GM19324 (cell line): ENCODE results near the gene SBNO2.
"Not testable (repeated sequence)": the region's sequence is repeated elsewhere in the genome, so short reads cannot be mapped to it uniquely, and the experiment has no call there.

Experiments
- ATAC-seq: cut with Tn5 transposase; IDR thresholded peaks from one replicate; pipeline ENCODE4 v1.9.1; 2021; ENCODE audit warnings: mild to moderate bottlenecking, moderate library complexity; ENCODE audit not compliant: unreplicated experiment, low FRiP score

The SBNO2 gene

GRCh38 chr19:1141944-1142343 is 32.1 kb downstream of the SBNO2 start:
- ATAC-seq = no peak

DNA sequence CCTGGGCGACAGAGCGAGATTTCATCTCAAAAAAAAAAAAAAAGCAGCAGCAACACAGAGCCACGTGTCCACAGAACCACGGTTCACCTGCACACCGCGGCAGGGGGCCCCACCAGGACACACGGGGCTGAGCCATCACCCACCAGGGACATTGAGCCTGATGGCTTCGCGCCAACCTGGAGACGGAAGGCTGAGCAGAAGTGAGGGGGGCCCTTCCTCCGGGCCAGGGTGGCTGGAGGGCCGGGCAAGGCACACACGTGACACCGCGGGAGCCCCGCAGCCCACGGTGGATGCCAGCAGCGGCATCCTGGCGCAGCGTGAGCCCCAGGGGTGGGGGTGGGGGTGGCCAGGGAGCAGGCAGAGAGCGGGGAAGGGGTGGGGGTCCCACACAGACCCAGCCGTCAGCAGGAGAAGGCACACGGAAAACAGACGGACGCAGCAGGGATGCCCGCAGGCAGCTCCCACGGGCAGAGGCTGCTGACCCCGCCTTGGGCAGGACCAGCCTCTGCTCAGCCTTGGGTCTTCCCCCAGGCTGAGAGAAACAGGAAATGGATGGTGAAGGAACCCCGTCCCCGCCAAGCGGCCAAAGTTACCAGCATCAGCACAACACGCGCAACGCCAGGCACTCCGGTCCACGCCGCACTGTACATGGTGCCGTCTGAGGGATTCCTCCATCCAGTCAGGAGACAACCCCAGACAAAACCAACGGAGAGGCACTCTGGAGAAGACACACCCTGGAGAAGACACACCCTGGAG is 33.6 kb downstream of the SBNO2 start:
- ATAC-seq = no peak

DNA sequence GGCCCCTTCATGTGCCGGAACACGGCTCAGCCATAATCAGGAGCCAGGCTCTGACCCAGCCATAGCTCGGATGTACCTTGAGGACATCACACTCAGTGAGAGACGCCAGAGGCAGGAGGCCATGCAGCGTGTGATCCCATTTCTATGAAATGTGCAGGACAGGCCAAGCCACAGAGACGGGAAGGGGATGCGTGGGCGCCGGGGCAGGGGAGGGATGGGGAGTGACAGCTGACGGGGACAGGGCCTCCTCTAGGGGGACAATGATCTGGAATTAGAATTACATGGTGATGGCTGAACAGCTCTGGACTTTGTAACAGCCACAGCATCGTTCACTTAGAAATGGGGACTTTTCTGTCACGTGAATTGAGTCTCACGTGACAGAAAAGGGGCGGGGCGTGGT is 34.9 kb downstream of the SBNO2 start:
- no peak for ATAC-seq

- no peak for ATAC-seq
Observed at GRCh38 chr19:1138121-1138520, 35.9 kb downstream of the SBNO2 start.

DNA sequence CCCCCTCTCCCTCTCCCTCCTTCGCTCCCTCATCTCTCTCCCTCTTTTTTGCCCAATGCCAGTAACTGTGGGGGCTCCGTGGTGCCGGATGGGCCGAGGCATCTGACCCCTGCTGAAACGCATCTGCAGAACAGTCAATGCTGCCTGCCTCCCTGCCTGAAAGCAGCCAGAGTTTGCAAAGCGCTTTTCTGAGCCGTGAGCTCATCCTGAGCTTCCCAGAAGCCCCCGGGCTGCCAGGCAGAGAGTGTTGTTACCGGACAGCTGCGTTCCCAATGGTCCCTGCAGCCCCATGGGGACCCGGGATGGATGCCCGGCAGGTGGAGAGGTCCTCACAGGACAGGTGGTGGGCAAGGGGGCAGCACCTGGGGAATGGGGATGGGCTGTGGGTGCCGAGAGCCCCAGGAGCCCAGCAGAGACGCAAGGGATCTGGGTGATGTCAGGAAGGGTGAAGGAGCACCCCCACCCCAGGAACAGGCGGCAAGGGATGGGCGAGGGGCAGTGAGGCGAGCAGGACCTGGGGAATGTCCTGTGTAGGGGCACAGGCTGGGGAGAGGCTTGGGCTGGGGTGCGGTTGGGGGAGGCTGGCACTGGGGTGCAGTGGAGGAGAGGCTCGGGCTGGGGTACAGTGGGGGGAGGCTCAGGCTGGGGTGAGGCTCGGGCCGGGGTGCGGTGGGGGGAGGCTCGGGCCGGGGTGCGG is 37.3 kb downstream of the SBNO2 start:
- ATAC-seq = no peak

DNA sequence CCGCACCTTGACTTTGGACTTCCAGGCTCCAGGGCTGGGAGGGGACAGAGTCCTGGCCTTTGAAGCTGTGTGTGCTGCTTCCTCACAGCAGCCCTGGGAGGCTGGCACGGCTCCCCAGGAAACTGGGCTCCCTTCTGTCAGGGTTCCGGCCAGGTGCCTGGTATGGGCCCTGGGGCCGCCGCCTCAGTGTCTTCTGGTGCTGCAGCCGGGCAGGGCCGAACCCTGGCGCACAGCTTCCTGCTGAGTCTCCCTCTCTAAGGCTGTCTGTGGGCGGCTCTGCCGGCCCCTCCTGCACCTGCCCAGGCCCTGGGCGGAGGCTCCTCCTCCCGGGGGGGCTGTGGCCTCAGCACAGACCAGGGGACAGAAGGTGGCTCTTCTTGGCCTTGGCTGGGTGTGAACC is 37.9 kb downstream of the SBNO2 start:
- no peak for ATAC-seq

- no peak for ATAC-seq
Observed at GRCh38 chr19:1135454-1135853, 38.6 kb downstream of the SBNO2 start.

GRCh38 chr19:1134431-1134830 is 39.6 kb downstream of the SBNO2 start:
- no peak for ATAC-seq

DNA sequence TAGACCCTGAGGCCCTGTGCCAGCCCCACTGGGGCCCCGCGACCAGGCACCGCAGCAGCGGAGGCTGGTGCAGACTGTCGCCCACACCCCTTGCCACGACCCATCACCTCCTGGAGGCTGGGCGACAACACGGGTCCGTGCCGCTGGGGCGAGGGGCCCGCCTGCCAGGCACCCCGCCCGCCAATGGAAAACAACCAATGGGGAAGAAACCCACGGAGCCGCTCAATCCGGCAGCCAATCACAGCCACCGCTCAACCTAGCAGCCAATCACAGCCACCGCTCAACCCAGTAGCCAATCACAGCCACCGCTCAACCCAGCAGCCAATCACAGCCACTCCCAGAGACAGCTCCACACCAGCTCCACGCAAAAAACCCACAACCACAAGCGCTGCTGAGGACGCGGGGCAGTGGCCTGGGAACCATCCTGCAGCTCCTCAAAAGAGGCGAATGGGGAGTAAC is 40.6 kb downstream of the SBNO2 start:
- peak; percentile 44 for ATAC-seq

GRCh38 chr19:1132552-1133383 is 41.3 kb downstream of the SBNO2 start:
- peak; percentile 7 for ATAC-seq

- peak; percentile 51 for ATAC-seq
Observed at GRCh38 chr19:1131718-1132551, 42.1 kb downstream of the SBNO2 start.

DNA sequence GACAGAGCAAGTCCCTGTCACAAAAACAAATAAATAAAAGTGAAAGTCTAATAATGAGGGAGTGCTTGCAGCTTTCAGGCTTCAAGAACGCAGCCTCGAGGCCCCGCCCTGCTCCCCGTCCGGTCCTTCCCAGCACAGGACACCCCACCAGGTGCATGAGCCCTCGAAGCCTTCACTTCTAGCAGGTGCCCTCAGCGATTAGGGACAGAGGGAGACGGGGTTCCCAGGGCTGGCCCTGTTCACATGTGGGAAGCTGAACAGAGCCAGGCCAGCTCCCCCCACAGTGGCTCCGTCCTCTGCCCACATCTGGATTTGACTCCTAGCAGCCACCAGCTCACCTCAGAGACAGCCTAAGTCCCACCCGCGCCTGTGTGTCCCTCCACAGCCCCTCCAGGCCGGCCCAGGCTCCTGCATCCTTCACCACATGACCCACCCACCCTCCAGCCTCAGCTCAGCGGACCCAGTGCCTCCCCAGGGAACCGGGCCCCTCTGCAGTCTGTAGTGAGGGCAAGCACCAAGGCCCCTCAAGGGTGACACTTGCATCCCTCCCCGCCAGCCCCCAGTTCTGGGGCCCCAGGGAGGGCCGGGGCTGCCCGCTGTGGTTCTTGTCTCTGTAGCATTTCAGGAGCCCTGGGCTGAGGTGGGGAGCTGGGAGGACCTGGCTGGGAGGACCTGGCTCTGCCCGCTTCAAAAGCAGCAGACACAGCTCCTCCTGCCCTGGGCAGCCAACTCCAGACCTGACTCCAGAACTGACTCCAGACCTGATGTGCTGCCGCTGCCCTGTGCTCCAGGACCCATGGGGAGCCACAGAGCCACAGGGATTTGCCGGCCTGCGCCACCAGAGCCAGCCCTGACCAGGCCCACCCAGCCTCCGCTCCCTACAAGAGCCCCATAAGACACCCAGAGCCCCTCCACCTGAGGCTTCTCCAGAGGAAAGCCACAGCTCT is 43.0 kb downstream of the SBNO2 start:
- no peak for ATAC-seq

- no peak for ATAC-seq
Observed at GRCh38 chr19:1129535-1129934, 44.5 kb downstream of the SBNO2 start.

DNA sequence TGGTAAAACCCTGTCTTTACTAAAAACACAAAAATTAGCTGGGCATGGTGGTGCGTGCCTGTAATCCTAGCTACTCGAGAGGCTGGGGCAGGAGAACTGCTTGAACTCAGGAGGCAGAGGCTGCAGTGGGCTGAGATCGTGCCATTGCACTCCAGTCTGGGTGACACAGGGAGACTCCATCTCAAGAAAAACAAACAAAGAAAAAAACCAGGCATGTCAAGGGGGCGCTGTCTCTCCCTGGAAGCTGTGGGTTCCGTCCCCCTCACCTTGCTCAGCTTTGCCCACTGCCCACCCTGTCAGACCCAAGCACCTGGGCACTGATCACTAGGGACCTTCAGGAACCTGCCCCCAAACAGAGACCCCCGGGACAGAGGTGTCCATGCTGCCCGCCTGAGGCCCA is 45.0 kb downstream of the SBNO2 start:
- not testable (repeated sequence) for ATAC-seq

GRCh38 chr19:1128106-1128505 is 46.0 kb downstream of the SBNO2 start:
- no peak for ATAC-seq

GRCh38 chr19:1126984-1127760 is 46.9 kb downstream of the SBNO2 start:
- ATAC-seq = no peak

DNA sequence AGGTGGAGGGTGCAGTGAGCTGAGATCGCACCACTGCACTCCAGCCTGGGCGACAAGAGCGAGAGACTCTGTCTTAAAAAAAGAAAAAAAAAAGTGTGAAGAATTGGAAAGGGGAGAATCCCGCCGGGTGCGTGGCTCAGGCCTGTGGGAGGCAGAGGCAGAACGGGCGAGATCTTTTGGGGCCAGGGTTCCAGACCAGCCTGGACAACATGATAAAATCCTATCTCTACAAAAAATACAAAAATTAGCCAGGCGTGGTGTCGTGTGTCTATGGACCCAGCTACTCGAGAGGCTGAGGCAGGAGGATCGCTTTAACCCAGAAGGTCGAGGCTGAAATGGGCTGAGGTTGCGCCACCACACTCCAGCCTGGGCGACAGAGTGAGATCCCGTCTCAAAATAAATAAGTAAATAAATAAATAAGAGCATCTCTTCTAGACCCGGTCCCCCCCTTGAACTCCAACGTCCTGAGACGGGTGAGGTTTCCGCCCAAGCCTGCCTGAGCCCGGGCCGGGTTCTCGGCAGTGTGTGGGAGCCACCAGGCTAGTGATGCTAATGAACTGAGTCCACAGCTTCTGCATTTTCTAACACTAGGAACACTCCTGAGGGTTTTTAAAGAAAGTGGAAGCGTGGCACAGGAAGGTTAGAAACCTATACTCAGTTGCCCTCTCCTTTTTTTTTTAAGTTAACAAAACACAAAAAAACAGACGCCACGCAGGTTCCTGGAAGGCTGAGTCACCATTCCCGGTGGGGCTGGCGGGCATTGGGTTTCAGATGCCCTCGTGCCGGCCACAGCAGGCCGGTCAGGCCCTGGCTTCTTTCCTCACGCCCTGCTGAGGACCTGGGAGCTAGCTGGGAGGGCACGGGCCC is 48.2 kb downstream of the SBNO2 start:
- no peak for ATAC-seq
